Activated T-helper 17 cell treated with anti-CD3 and anti-CD28 coated beads, Interleukin-2, amount 50 U/mL, for 72 hours (primary cell): ENCODE data around the gene SERINC4. TPM values are rescaled to one million over a fixed set of nuclear protein-coding genes. Genes with fewer than 3 reads are reported as not detected.
A peak's percentile ranks its signal among the peaks of the same experiment; 100 is the strongest.
"Not testable (repeated sequence)": the region's sequence is repeated elsewhere in the genome, so short reads cannot be mapped to it uniquely, and the experiment has no call there.

Experiments used
- ATAC-seq: fragments of 150-1000 bp; cut with Tn5 transposase; replicated peaks from 2 replicates; pipeline ENCODE4 v1.10.0; 2021; ENCODE audit warnings: mild to moderate bottlenecking, moderate library complexity
- H3K27ac Mint-ChIP-seq: one replicate; pipeline ENCODE4 v1.8.0; 2022; ENCODE audit warnings: mixed read lengths
- H3K27me3 Mint-ChIP-seq: one replicate; pipeline ENCODE4 v1.8.0; 2022; ENCODE audit warnings: mixed read lengths
- H3K36me3 Mint-ChIP-seq: one replicate; pipeline ENCODE4 v1.8.0; 2022; ENCODE audit warnings: low read depth, mild to moderate bottlenecking, mixed read lengths
- H3K4me1 Mint-ChIP-seq: one replicate; pipeline ENCODE4 v1.8.0; 2022; ENCODE audit warnings: mixed read lengths
- H3K4me3 Mint-ChIP-seq: one replicate; pipeline ENCODE4 v1.8.0; 2022; ENCODE audit warnings: mild to moderate bottlenecking, mixed read lengths
- H3K9me3 Mint-ChIP-seq: one replicate; pipeline ENCODE4 v1.8.0; 2022; ENCODE audit warnings: mixed read lengths
- total RNA-seq, 2 donors: library from RNA; stranded (reverse); gene quantifications; one replicate each; pipeline ENCODE4 v1.2.3, GENCODE V29; 2022

SERINC4 gene
- total RNA-seq, 2 donors from 2014 or later = 0.17 to 0.24 TPM

GRCh38 chr15:43808960-43809678 is 9.1 kb upstream of the SERINC4 start:
- Mint-ChIP-seq H3K4me3 (no peak overlapping the region), H3K27me3 (no peaks in the 10 kb centered on the region), H3K27ac (no peak overlapping the region), H3K4me1 (peaks cover 4% of the 10 kb centered on the region), H3K9me3 (no peaks in the 10 kb centered on the region), H3K36me3 (peaks cover 100% of the 10 kb centered on the region)
- no peak for ATAC-seq

- no peaks in the 10 kb centered on the region for H3K27me3 Mint-ChIP-seq
- no peaks in the 10 kb centered on the region for H3K9me3 Mint-ChIP-seq
- H3K27ac Mint-ChIP-seq = no peak overlapping the region
- H3K4me1 Mint-ChIP-seq = peaks cover 4% of the 10 kb centered on the region
- peaks cover 100% of the 10 kb centered on the region for H3K36me3 Mint-ChIP-seq
- H3K4me3 Mint-ChIP-seq = no peak overlapping the region
- no peak for ATAC-seq
Measured at GRCh38 chr15:43808435-43808950, 8.5 kb upstream of the SERINC4 start.

- not testable (repeated sequence) for H3K27ac Mint-ChIP-seq, H3K4me3 Mint-ChIP-seq, ATAC-seq, H3K9me3 Mint-ChIP-seq, H3K27me3 Mint-ChIP-seq
- H3K4me1 Mint-ChIP-seq = peaks cover 23% of the 10 kb centered on the region
- H3K36me3 Mint-ChIP-seq = peaks cover 100% of the 10 kb centered on the region
Measured at GRCh38 chr15:43802676-43803075, 2.7 kb upstream of the SERINC4 start.

GRCh38 chr15:43800286-43801141 is 494 bp upstream of the SERINC4 start, which contains the start of gene HYPK:
HYPK (plus strand) TSS chr15:43800599; CDS start chr15:43800623, 24 bp downstream.
- Mint-ChIP-seq H3K4me3 (peak within 1 kb of the TSS; percentile 96), H3K27ac (peak within 1 kb of the TSS; percentile 95), H3K27me3 (no peaks in the 10 kb centered on the region), H3K9me3 (no peaks in the 10 kb centered on the region), H3K4me1 (peaks cover 30% of the 10 kb centered on the region), H3K36me3 (peaks cover 100% of the 10 kb centered on the region)
- ATAC-seq = peak; percentile 99

- H3K9me3 Mint-ChIP-seq = no peaks in the 10 kb centered on the region
- H3K27ac Mint-ChIP-seq = peak overlapping the region; percentile 95
- peak overlapping the region; percentile 96 for H3K4me3 Mint-ChIP-seq
- no peaks in the 10 kb centered on the region for H3K27me3 Mint-ChIP-seq
- H3K36me3 Mint-ChIP-seq = peaks cover 100% of the 10 kb centered on the region
- ATAC-seq = no peak
- H3K4me1 Mint-ChIP-seq = peaks cover 40% of the 10 kb centered on the region
Measured at GRCh38 chr15:43799209-43799944, 643 bp downstream of the SERINC4 start.

- ATAC-seq = no peak
- Mint-ChIP-seq H3K4me1 (peaks cover 48% of the 10 kb centered on the region), H3K4me3 (no peak overlapping the region), H3K27me3 (no peaks in the 10 kb centered on the region), H3K27ac (peak overlapping the region; percentile 13), H3K36me3 (peaks cover 98% of the 10 kb centered on the region), H3K9me3 (no peaks in the 10 kb centered on the region)
Measured at GRCh38 chr15:43796566-43796965, 3.5 kb downstream of the SERINC4 start.

- H3K4me3 Mint-ChIP-seq = no peak overlapping the region
- ATAC-seq = no peak
- H3K27ac Mint-ChIP-seq = peak overlapping the region; percentile 13
- peaks cover 92% of the 10 kb centered on the region for H3K36me3 Mint-ChIP-seq
- peaks cover 43% of the 10 kb centered on the region for H3K4me1 Mint-ChIP-seq
- no peaks in the 10 kb centered on the region for H3K9me3 Mint-ChIP-seq
- H3K27me3 Mint-ChIP-seq = no peaks in the 10 kb centered on the region
Measured at GRCh38 chr15:43795997-43796396, 4.0 kb downstream of the SERINC4 start.

GRCh38 chr15:43795197-43795596 is 4.8 kb downstream of the SERINC4 start:
- H3K36me3 Mint-ChIP-seq = peaks cover 84% of the 10 kb centered on the region
- H3K4me1 Mint-ChIP-seq = peaks cover 37% of the 10 kb centered on the region
- H3K27ac Mint-ChIP-seq = no peak overlapping the region
- H3K4me3 Mint-ChIP-seq = peak overlapping the region; percentile 97
- ATAC-seq = no peak
- no peaks in the 10 kb centered on the region for H3K9me3 Mint-ChIP-seq
- no peaks in the 10 kb centered on the region for H3K27me3 Mint-ChIP-seq

GRCh38 chr15:43794269-43795037 is 5.6 kb downstream of the SERINC4 start:
- no peak for ATAC-seq
- peaks cover 77% of the 10 kb centered on the region for H3K36me3 Mint-ChIP-seq
- H3K4me1 Mint-ChIP-seq = peaks cover 33% of the 10 kb centered on the region
- H3K4me3 Mint-ChIP-seq = peak overlapping the region; percentile 97
- peak overlapping the region; percentile 97 for H3K27ac Mint-ChIP-seq
- no peaks in the 10 kb centered on the region for H3K9me3 Mint-ChIP-seq
- no peaks in the 10 kb centered on the region for H3K27me3 Mint-ChIP-seq

- Mint-ChIP-seq H3K27ac (peak overlapping the region; percentile 97), H3K4me3 (peak overlapping the region; percentile 97), H3K9me3 (no peaks in the 10 kb centered on the region), H3K27me3 (no peaks in the 10 kb centered on the region), H3K36me3 (peaks cover 69% of the 10 kb centered on the region), H3K4me1 (peaks cover 29% of the 10 kb centered on the region)
- ATAC-seq = no peak
Measured at GRCh38 chr15:43793647-43794046, 6.4 kb downstream of the SERINC4 start.

- Mint-ChIP-seq H3K4me3 (peak overlapping the region; percentile 97), H3K4me1 (peaks cover 29% of the 10 kb centered on the region), H3K36me3 (peaks cover 61% of the 10 kb centered on the region), H3K9me3 (no peaks in the 10 kb centered on the region), H3K27me3 (no peaks in the 10 kb centered on the region), H3K27ac (peak overlapping the region; percentile 97)
- ATAC-seq = no peak
Measured at GRCh38 chr15:43792761-43793476, 7.1 kb downstream of the SERINC4 start.

- Mint-ChIP-seq H3K36me3 (peaks cover 54% of the 10 kb centered on the region), H3K4me3 (peak within 1 kb of the TSS; percentile 97), H3K9me3 (no peaks in the 10 kb centered on the region)
Measured at GRCh38 chr15:43791993-43792760, 7.8 kb downstream of the SERINC4 start, which contains the start of gene SERF2. SERF2 (plus strand) TSS chr15:43792320; CDS start chr15:43792377, 57 bp downstream.

More at GRCh38 chr15:43791993-43792760, 7.8 kb downstream of the SERINC4 start, which contains the start of gene SERF2:
- peak within 1 kb of the TSS; percentile 97 for H3K27ac Mint-ChIP-seq
- H3K4me1 Mint-ChIP-seq = peaks cover 29% of the 10 kb centered on the region
- ATAC-seq = peak; percentile 95
- no peaks in the 10 kb centered on the region for H3K27me3 Mint-ChIP-seq
